Sigmoid colon (tissue), 7 donors: ENCODE measurements around the gene ZBTB22. TPM values are rescaled to one million over a fixed set of nuclear protein-coding genes. Genes with fewer than 3 reads are reported as not detected.
A peak's percentile ranks its signal among the peaks of the same experiment; 100 is the strongest.

ENCODE experiments used
- DNase-seq: peaks from one replicate; pipeline ENCODE4 v3.0.0-alpha.2; 2019
- H3K27ac ChIP-seq, 4 donors: fragments of 200-600 bp; sonication (generic); one replicate each; pipeline ENCODE4 v1.5.1; 2016 to 2019; ENCODE audit warnings: mild to moderate bottlenecking in 1 of 4
- H3K27me3 ChIP-seq, 3 donors: fragments of 200-600 bp; sonication (generic); one replicate each; pipeline ENCODE4 v1.5.1; 2019; ENCODE audit warnings: mild to moderate bottlenecking in 1 of 3
- H3K36me3 ChIP-seq, 4 donors: fragments of 200-600 bp; sonication (generic); one replicate each; pipeline ENCODE4 v1.5.1; 2016 to 2019
- H3K4me1 ChIP-seq, 4 donors: fragments of 200-600 bp; sonication (generic); one replicate each; pipeline ENCODE4 v1.5.1; 2017 to 2019
- H3K4me3 ChIP-seq, 4 donors: fragments of 200-600 bp; sonication (generic); one replicate each; pipeline ENCODE4 v1.5.1; 2017 to 2019; ENCODE audit warnings: mild to moderate bottlenecking in 2 of 4, moderate library complexity in 1 of 4
- H3K9me3 ChIP-seq, 4 donors: fragments of 200-600 bp in 3 of 4; sonication (generic) in 3 of 4; one replicate each; pipeline versions ENCODE4 v1.5.1 to v1.6.1; 2013 to 2019
- CTCF ChIP-seq, 4 experiments: fragments of 450-650 bp in 3 of 4; fragments of 200-600 bp in 1 of 4; IDR thresholded peaks; one replicate each; pipeline ENCODE4 v1.5.1; 2016 to 2019; ENCODE audit warnings: antibody characterized with exemption in 4 of 4, mild to moderate bottlenecking in 3 of 4, moderate library complexity in 2 of 4
- EP300 ChIP-seq, 4 donors: sonication (generic); formaldehyde crosslinking; IDR thresholded peaks; one replicate each; pipeline ENCODE4 v1.6.1; 2017; ENCODE audit warnings: antibody characterized with exemption in 4 of 4
- POLR2A ChIP-seq, 2 donors: fragments of 450-650 bp; IDR thresholded peaks; one replicate each; pipeline ENCODE4 v1.6.1; 2016; ENCODE audit warnings: antibody characterized with exemption in 2 of 2, mild to moderate bottlenecking in 2 of 2, moderate library complexity in 2 of 2
- POLR2AphosphoS5 ChIP-seq, 4 donors: sonication (generic); formaldehyde crosslinking; IDR thresholded peaks; one replicate each; pipeline ENCODE4 v1.6.1; 2017; ENCODE audit warnings: antibody characterized with exemption in 4 of 4
- WGBS, 2 donors: extraction: QIAGEN DNeasy Blood & Tissue Kit; methylation state at CpG; one replicate each; pipeline ENCODE4 v1.1.7; 2013; 5-methylcytosine and 5-hydroxymethylcytosine counted together
- intact Hi-C: fragments of 100-400 bp; cut with DNase I; formaldehyde crosslinking; loops from one replicate; pipeline ENCODE4 v1.15.1; 2023
- polyA plus RNA-seq, 3 donors: library from polyadenylated mRNA; stranded (reverse); fragments of 200-250 nt; gene quantifications; one replicate each; pipeline ENCODE4 v1.2.3, GENCODE V29; 2013
- total RNA-seq, 4 donors: library from RNA; depleted of rRNA; stranded (reverse); fragments of >200 nt; gene quantifications; one replicate each; pipeline ENCODE4 v1.1.0, GENCODE V29; 2016
- donor health status: healthy with polysubstance abuse.
- donor health status: Bipolar disorder and iron deficiency.
- donor health status: healthy.

ZBTB22 gene
- total and polyA plus RNA-seq, 7 donors: 9.4 to 19.2 (median 13.2) TPM

GRCh38 chr6:33271117-33271467 is 46.5 kb downstream of the ZBTB22 start:
- intact Hi-C loops: loop anchor here (5.0 to 10.0 kb wide), 3 partner anchors 69 to 1606 kb away; partner anchors contain the start of genes C6orf47, CSNK2B, GPANK1 and HSD17B8
- Histone ChIP-seq H3K4me3 (peak overlapping the region; percentile 56 to 88 (median 72)), H3K27ac (peak overlapping the region; percentile 89 to 96 (median 90)), H3K36me3 (peaks cover 18 to 68% (median 44%) of the 10 kb centered on the region in 4 donors), H3K27me3 (no peaks in the 10 kb centered on the region), H3K9me3 (no peaks in the 10 kb centered on the region), H3K4me1 (peaks cover 0 to 55% (median 51%) of the 10 kb centered on the region in 4 donors)
- TF ChIP-seq CTCF (IDR thresholded peaks at IDR 0.05) (no peak), POLR2AphosphoS5 (IDR thresholded peaks at IDR 0.05) (no peak), EP300 (IDR thresholded peaks at IDR 0.05) (no peak), POLR2A (IDR thresholded peaks at IDR 0.05) (no peak)
- WGBS, 2 donors: 1% methylated on average over 7 of the region's 7 CpGs
- peak; percentile 58 for DNase-seq

Other genes with a start within 250 kb of the ZBTB22 start
- gene HLA-DPA1, start 244.1 kb downstream of the ZBTB22 start, total RNA-seq: 10 to 100 TPM; 29.9 to 64.3 (median 46.2) TPM
- 100 to 1,000 TPM in 2 of 3 donors, 10 to 100 TPM in 1; 49.2 to 210 (median 197) TPM for gene HLA-DPA1, start 244.1 kb downstream of the ZBTB22 start, polyA plus RNA-seq
- 10 to 100 TPM; 39.2 to 62.4 (median 42.0) TPM for gene HLA-DPB1, start 241.8 kb downstream of the ZBTB22 start, total RNA-seq
- 100 to 1,000 TPM in 2 of 3 donors, 10 to 100 TPM in 1; 90.7 to 359 (median 180) TPM for gene HLA-DPB1, start 241.8 kb downstream of the ZBTB22 start, polyA plus RNA-seq
- 1 to 10 TPM in 1 of 4 donors, under 1 TPM in 2, not detected in 1; 0.16 to 1.4 (median 0.41) TPM for gene COL11A2, start 125.3 kb downstream of the ZBTB22 start, total RNA-seq
- under 1 TPM in 1 of 3 donors, not detected in 2; 0.60 TPM for gene COL11A2, start 125.3 kb downstream of the ZBTB22 start, polyA plus RNA-seq
- 10 to 100 TPM; 27.8 to 32.4 (median 30.4) TPM for gene RXRB, start 117.1 kb downstream of the ZBTB22 start, total RNA-seq
- gene RXRB, start 117.1 kb downstream of the ZBTB22 start, polyA plus RNA-seq: 10 to 100 TPM; 15.6 to 33.2 (median 16.2) TPM
- 10 to 100 TPM; 48.7 to 52.1 (median 49.8) TPM for gene SLC39A7, start 116.9 kb downstream of the ZBTB22 start, total RNA-seq
- gene SLC39A7, start 116.9 kb downstream of the ZBTB22 start, polyA plus RNA-seq: 100 to 1,000 TPM in 1 of 3 donors, 10 to 100 TPM in 2; 31.2 to 189 (median 31.2) TPM
- gene HSD17B8, start 113.1 kb downstream of the ZBTB22 start, total RNA-seq: 10 to 100 TPM in 3 of 4 donors, not detected in 1; 17.3 to 19.0 (median 18.9) TPM
- 10 to 100 TPM; 18.6 to 27.3 (median 21.3) TPM for gene HSD17B8, start 113.1 kb downstream of the ZBTB22 start, polyA plus RNA-seq
- gene RING1, start 109.2 kb downstream of the ZBTB22 start, total RNA-seq: 10 to 100 TPM; 13.2 to 18.1 (median 17.1) TPM
- 10 to 100 TPM; 27.7 to 36.0 (median 32.7) TPM for gene RING1, start 109.2 kb downstream of the ZBTB22 start, polyA plus RNA-seq
- 10 to 100 TPM; 26.2 to 44.6 (median 33.5) TPM for gene VPS52, start 45.9 kb downstream of the ZBTB22 start, total RNA-seq
- 10 to 100 TPM; 23.4 to 51.2 (median 26.4) TPM for gene VPS52, start 45.9 kb downstream of the ZBTB22 start, polyA plus RNA-seq
- gene RPS18, start 45.7 kb downstream of the ZBTB22 start, total RNA-seq: 1,000 to 10,000 TPM; 2,427 to 4,810 (median 4,005) TPM
- 1,000 to 10,000 TPM; 3,648 to 7,566 (median 5,490) TPM for gene RPS18, start 45.7 kb downstream of the ZBTB22 start, polyA plus RNA-seq
- 10 to 100 TPM in 3 of 4 donors, 1 to 10 TPM in 1; 7.2 to 22.2 (median 13.3) TPM for gene B3GALT4, start 40.6 kb downstream of the ZBTB22 start, total RNA-seq
- 10 to 100 TPM; 19.2 to 23.6 (median 21.7) TPM for gene B3GALT4, start 40.6 kb downstream of the ZBTB22 start, polyA plus RNA-seq
- 10 to 100 TPM; 28.2 to 41.6 (median 37.4) TPM for gene WDR46, start 28.5 kb downstream of the ZBTB22 start, total RNA-seq
- gene WDR46, start 28.5 kb downstream of the ZBTB22 start, polyA plus RNA-seq: 10 to 100 TPM; 15.3 to 51.2 (median 30.0) TPM
- 10 to 100 TPM in 3 of 4 donors, 1 to 10 TPM in 1; 7.5 to 56.1 (median 31.8) TPM for gene PFDN6, start 28.1 kb downstream of the ZBTB22 start, total RNA-seq
- 100 to 1,000 TPM; 131 to 173 (median 144) TPM for gene PFDN6, start 28.1 kb downstream of the ZBTB22 start, polyA plus RNA-seq
- gene RGL2, start 18.8 kb downstream of the ZBTB22 start, total RNA-seq: 10 to 100 TPM; 33.2 to 48.9 (median 37.9) TPM
- gene RGL2, start 18.8 kb downstream of the ZBTB22 start, polyA plus RNA-seq: 10 to 100 TPM in 2 of 3 donors, 1 to 10 TPM in 1; 5.8 to 40.2 (median 18.0) TPM
- gene TAPBP, start 3.7 kb downstream of the ZBTB22 start, total RNA-seq: 10 to 100 TPM; 29.8 to 80.0 (median 50.5) TPM
- gene TAPBP, start 3.7 kb downstream of the ZBTB22 start, polyA plus RNA-seq: 100 to 1,000 TPM in 1 of 3 donors, 10 to 100 TPM in 1, 1 to 10 TPM in 1; 7.8 to 114 (median 21.3) TPM
- 10 to 100 TPM; 37.1 to 52.3 (median 48.3) TPM for gene DAXX, start 5.2 kb upstream of the ZBTB22 start, total RNA-seq
- gene DAXX, start 5.2 kb upstream of the ZBTB22 start, polyA plus RNA-seq: 10 to 100 TPM; 24.7 to 49.2 (median 33.0) TPM
- gene KIFC1, start 74.1 kb upstream of the ZBTB22 start, total RNA-seq: 1 to 10 TPM in 2 of 4 donors, under 1 TPM in 2; 0.49 to 5.5 (median 1.3) TPM
- 10 to 100 TPM in 1 of 3 donors, 1 to 10 TPM in 2; 1.2 to 23.0 (median 4.6) TPM for gene KIFC1, start 74.1 kb upstream of the ZBTB22 start, polyA plus RNA-seq
- 10 to 100 TPM; 57.1 to 82.3 (median 66.0) TPM for gene PHF1, start 93.3 kb upstream of the ZBTB22 start, total RNA-seq
- gene PHF1, start 93.3 kb upstream of the ZBTB22 start, polyA plus RNA-seq: 10 to 100 TPM; 22.4 to 43.2 (median 43.2) TPM
- 100 to 1,000 TPM; 102 to 148 (median 120) TPM for gene CUTA, start 100.4 kb upstream of the ZBTB22 start, total RNA-seq
- 100 to 1,000 TPM; 110 to 193 (median 153) TPM for gene CUTA, start 100.4 kb upstream of the ZBTB22 start, polyA plus RNA-seq
- gene SYNGAP1, start 102.3 kb upstream of the ZBTB22 start, total RNA-seq: 10 to 100 TPM in 1 of 4 donors, 1 to 10 TPM in 3; 6.4 to 24.6 (median 9.9) TPM
- gene SYNGAP1, start 102.3 kb upstream of the ZBTB22 start, polyA plus RNA-seq: 10 to 100 TPM in 1 of 3 donors, 1 to 10 TPM in 1, under 1 TPM in 1; 0.92 to 17.8 (median 2.4) TPM
- gene ZBTB9, start 136.8 kb upstream of the ZBTB22 start, total RNA-seq: 1 to 10 TPM; 1.1 to 3.6 (median 1.4) TPM
- gene ZBTB9, start 136.8 kb upstream of the ZBTB22 start, polyA plus RNA-seq: 1 to 10 TPM in 2 of 3 donors, under 1 TPM in 1; 0.60 to 4.2 (median 1.8) TPM